GM10266 (cell line): ENCODE measurements around the gene PADI4.

ENCODE experiments used
- DNase-seq: peaks from one replicate; pipeline ENCODE4 v3.0.0; 2012; ENCODE audit errors: extremely low spot score
- CTCF ChIP-seq: IDR thresholded peaks from 2 replicates; pipeline ENCODE4 v1.5.1; 2012; ENCODE audit warnings: mild to moderate bottlenecking, low read depth; ENCODE audit not compliant: control insufficient read depth, insufficient read depth; ENCODE audit errors: missing control alignments

PADI4 gene

GRCh38 chr1:17370618-17371017 is 62.6 kb downstream of the PADI4 start:
- no peak for TF ChIP-seq CTCF
- no peak for DNase-seq

- DNase-seq = no peak
- no peak for TF ChIP-seq CTCF
Measured at GRCh38 chr1:17371896-17372295, 63.9 kb downstream of the PADI4 start, which contains the start of gene PADI6. Gene PADI6, plus strand, starts transcription at chr1:17372196. Its CDS starts 50 bp downstream, at chr1:17372246.

GRCh38 chr1:17372955-17373354 is 65.0 kb downstream of the PADI4 start:
- DNase-seq = no peak
- no peak for TF ChIP-seq CTCF

- no peak for DNase-seq
- no peak for TF ChIP-seq CTCF
Measured at GRCh38 chr1:17375651-17376050, 67.7 kb downstream of the PADI4 start.

- TF ChIP-seq CTCF = no peak
- DNase-seq = no peak
Measured at GRCh38 chr1:17377325-17377953, 69.4 kb downstream of the PADI4 start.

- no peak for TF ChIP-seq CTCF
- no peak for DNase-seq
Measured at GRCh38 chr1:17381161-17381560, 73.2 kb downstream of the PADI4 start.

GRCh38 chr1:17392199-17392740 is 84.3 kb downstream of the PADI4 start:
- TF ChIP-seq CTCF = no peak
- DNase-seq = no peak
